Spinal cord (tissue), 10 donors: ENCODE measurements around the gene DCAKD. TPM values are rescaled to one million over a fixed set of nuclear protein-coding genes. Genes with fewer than 3 reads are reported as not detected.

ENCODE experiments used
- DNase-seq, 6 donors: peaks; one replicate each; pipeline versions ENCODE4 v3.0.0 to v3.0.0-alpha.2; 2013 to 2015; ENCODE audit warnings: low spot score in 6 of 6, low read depth in 4 of 6
- H3K27ac ChIP-seq: one replicate; pipeline ENCODE4 v1.5.1; 2013; ENCODE audit warnings: low read depth, low read length, control low read depth
- H3K27me3 ChIP-seq: one replicate; pipeline ENCODE4 v1.6.1; 2013; ENCODE audit warnings: low read length; ENCODE audit not compliant: control insufficient read depth, insufficient read depth
- H3K36me3 ChIP-seq: one replicate; pipeline ENCODE4 v1.6.1; 2013; ENCODE audit warnings: low read length; ENCODE audit not compliant: control insufficient read depth, insufficient read depth
- H3K4me1 ChIP-seq: one replicate; pipeline ENCODE4 v1.6.1; 2013; ENCODE audit warnings: low read length; ENCODE audit not compliant: control insufficient read depth, insufficient read depth
- H3K4me3 ChIP-seq: one replicate; pipeline ENCODE4 v1.5.1; 2013; ENCODE audit warnings: low read depth, low read length, control low read depth
- H3K9me3 ChIP-seq: one replicate; pipeline ENCODE4 v1.6.1; 2013; ENCODE audit warnings: low read length; ENCODE audit not compliant: control insufficient read depth, insufficient read depth
- WGBS: methylation state at CpG from one replicate; pipeline ENCODE4 v1.1.5; 2013; ENCODE audit warnings: missing lambda C conversion rate; ENCODE audit not compliant: insufficient coverage; 5-methylcytosine and 5-hydroxymethylcytosine counted together
- polyA plus RNA-seq, 2 donors: library from polyadenylated mRNA; unstranded; fragments of 120-200 nt; gene quantifications; one replicate each; pipeline ENCODE4 v1.2.1, GENCODE V29; 2013; ENCODE audit not compliant: insufficient read length in 2 of 2
- total RNA-seq, 2 donors: library from RNA; depleted of rRNA in 1 of 2; stranded (reverse); fragments of 120-200 nt in 1 of 2; fragments of >200 nt in 1 of 2; gene quantifications; one replicate each; pipeline versions ENCODE4 v1.2.3 to v1.2.4, GENCODE V29; 2013 to 2014
- donor health status: healthy.

DCAKD gene
- total and polyA plus RNA-seq, 4 donors = 34.6 to 79.1 (median 59.3) TPM

DNA sequence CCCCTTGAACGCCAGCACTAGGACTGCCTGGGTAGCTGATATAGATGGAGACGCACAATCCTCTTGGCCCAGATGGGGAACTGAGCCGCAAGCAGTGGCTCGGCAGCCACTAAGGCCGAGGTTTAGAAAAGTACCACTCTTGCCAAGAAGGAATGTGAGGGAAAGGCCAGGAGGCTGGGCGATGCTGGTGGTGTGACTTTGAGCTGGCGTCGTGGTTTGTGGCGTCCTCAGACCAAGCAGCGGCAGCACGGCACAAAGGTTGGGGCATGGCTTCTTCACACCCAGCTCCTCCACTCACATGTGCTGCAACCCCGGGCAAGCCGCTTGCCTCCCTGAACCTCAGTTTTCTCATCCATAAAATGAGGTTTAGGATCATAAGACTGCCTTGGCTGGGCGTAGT is 15.6 kb downstream of the DCAKD start:
- DNase-seq = no peak
- no peaks in the 10 kb centered on the region for H3K27me3 ChIP-seq
- peaks cover 33% of the 10 kb centered on the region for H3K4me1 ChIP-seq
- no peak overlapping the region for H3K27ac ChIP-seq
- H3K4me3 ChIP-seq = no peak overlapping the region
- no peaks in the 10 kb centered on the region for H3K9me3 ChIP-seq
- peaks cover 57% of the 10 kb centered on the region for H3K36me3 ChIP-seq
- WGBS = 97% methylated on average over 11 of the region's 14 CpGs

GRCh38 chr17:45034599-45034998 is 16.8 kb downstream of the DCAKD start:
- no peak overlapping the region for H3K4me3 ChIP-seq
- DNase-seq = no peak
- 97% methylated on average over 14 of the region's 14 CpGs for WGBS
- H3K27me3 ChIP-seq = no peaks in the 10 kb centered on the region
- peaks cover 27% of the 10 kb centered on the region for H3K4me1 ChIP-seq
- no peak overlapping the region for H3K27ac ChIP-seq
- H3K9me3 ChIP-seq = no peaks in the 10 kb centered on the region
- H3K36me3 ChIP-seq = peaks cover 67% of the 10 kb centered on the region

- 91% methylated on average over 7 of the region's 9 CpGs for WGBS
- H3K27me3 ChIP-seq = no peaks in the 10 kb centered on the region
- no peak overlapping the region for H3K27ac ChIP-seq
- no peak for DNase-seq
- H3K9me3 ChIP-seq = no peaks in the 10 kb centered on the region
- peaks cover 78% of the 10 kb centered on the region for H3K36me3 ChIP-seq
- peaks cover 13% of the 10 kb centered on the region for H3K4me1 ChIP-seq
- H3K4me3 ChIP-seq = no peak overlapping the region
Measured at GRCh38 chr17:45032174-45032541, 19.3 kb downstream of the DCAKD start.

DNA sequence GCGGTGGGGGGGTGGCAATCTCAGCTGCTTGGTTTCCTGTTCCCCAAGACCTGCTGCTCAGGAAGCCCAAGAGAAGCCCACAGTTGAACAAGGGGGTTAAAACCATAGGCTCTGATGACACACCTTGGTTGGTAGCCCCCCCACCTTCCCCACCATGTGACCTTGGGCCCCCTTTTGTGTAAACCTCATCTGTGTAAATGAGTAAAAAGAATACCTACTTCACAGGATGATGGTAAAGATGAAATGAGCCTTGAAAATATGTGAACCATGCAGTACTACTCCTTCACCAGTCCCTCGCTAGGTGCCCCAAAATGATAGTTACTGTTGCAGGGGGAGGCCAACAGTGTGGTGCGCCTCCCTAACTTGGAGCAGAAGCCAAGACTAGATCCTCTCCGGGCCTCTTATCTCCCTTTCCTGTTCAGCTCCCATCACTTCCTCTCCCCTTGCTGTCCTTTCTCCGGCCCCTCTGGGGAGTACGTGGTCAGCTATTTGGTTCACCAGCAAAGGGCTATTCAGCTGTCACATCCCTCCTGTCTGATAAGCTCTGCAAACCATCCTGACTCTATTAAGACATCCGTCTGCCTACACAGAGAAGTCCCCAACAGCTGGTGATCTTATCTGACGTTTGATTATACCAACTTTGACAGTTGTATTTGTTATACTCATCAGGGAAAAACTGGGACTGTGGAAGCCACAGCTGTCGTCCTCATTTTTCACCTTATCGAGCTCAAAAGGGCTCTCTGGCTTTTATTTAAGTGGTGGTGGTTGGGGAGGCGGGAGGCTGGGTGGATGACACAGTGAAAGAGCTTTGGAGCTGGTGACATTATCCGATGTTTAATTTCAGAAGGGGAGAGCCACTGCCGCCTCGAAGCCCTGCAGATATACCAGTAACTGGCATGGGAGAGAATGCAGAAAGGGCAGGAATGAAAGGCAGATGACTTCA is 19.9 kb downstream of the DCAKD start:
- H3K36me3 ChIP-seq = peaks cover 84% of the 10 kb centered on the region
- H3K27me3 ChIP-seq = no peaks in the 10 kb centered on the region
- no peak overlapping the region for H3K4me3 ChIP-seq
- H3K4me1 ChIP-seq = peaks cover 8% of the 10 kb centered on the region
- no peaks in the 10 kb centered on the region for H3K9me3 ChIP-seq
- H3K27ac ChIP-seq = no peak overlapping the region
- no peak for DNase-seq
- 81% methylated on average over 11 of the region's 14 CpGs for WGBS

DNA sequence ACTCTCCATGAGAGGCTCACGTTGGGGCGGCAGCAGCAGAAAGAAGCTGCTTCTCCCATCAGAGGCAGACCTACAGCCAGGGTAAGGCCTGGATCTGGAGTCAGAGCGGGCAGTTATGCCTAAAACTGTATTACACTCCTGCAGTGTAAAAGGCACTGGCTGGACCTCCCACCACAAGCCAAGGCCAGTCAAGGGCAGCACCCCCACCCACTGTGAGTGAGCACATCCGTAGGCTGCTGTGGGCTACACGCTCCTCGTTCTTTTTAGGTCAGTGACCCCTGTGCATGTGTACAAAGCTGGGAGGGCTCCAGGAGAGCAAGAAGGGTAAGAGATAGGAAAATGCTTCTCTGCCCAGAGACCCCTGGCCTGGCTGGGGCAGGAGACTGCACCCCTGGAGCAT is 20.7 kb downstream of the DCAKD start:
- H3K4me3 ChIP-seq = no peak overlapping the region
- H3K27ac ChIP-seq = no peak overlapping the region
- 100% methylated on average over 3 of the region's 6 CpGs for WGBS
- peaks cover 84% of the 10 kb centered on the region for H3K36me3 ChIP-seq
- H3K27me3 ChIP-seq = no peaks in the 10 kb centered on the region
- no peaks in the 10 kb centered on the region for H3K9me3 ChIP-seq
- no peak for DNase-seq
- H3K4me1 ChIP-seq = peaks cover 4% of the 10 kb centered on the region

DNA sequence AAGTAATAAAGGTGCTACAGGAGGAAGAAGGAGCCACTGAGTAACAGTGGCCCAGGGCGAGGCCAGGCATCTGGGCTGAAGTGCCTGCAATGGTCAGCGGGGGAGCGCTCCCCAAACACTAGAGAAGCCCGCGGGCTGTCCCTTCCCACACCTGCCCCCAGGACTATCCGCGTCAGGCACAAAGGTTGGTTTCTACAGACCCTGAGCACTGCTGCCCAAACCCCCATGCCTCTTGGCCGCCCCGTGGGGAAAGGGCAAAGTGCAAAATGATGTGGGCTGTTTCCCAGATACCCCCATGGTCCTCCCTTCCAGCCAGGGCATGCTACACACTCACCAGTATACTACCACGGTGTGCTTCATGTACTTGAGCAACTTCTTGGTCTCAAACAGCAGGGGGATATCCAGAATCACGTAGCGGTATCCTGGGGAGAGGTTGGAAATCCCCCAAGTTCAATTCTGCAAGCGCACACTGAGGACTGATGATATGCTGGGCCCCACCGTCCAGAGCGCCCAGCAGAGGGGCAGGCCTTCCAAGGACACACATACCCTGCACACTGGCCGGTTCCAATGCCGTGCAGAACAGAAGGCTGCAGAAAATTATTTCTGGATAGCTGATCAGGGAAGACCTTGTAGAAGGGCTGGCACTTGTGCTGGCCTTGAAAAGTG is 21.5 kb downstream of the DCAKD start:
- no peak overlapping the region for H3K4me3 ChIP-seq
- DNase-seq = no peak
- 92% methylated on average over 15 of the region's 17 CpGs for WGBS
- peaks cover 76% of the 10 kb centered on the region for H3K36me3 ChIP-seq
- peaks cover 3% of the 10 kb centered on the region for H3K4me1 ChIP-seq
- no peak overlapping the region for H3K27ac ChIP-seq
- no peaks in the 10 kb centered on the region for H3K27me3 ChIP-seq
- H3K9me3 ChIP-seq = no peaks in the 10 kb centered on the region

DNA sequence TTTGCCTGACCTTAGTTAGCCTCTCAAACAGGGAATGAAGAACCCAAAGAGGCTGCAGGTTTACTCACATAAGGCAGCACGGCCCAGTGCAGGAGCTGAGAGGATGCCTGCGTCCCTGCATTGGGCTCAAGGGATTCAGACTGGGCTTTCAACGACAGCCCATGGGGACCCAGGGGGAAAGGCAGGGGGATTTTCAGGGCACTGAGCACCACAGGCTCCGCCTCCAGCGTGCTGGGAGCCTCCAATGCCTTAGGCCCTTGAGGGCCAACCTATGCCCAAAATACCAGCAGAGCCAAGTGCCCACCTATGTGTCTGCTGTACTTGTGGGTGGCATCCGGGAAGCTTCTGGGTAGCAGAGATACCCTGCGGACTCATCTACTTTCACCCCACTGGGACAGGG is 22.3 kb downstream of the DCAKD start:
- Histone ChIP-seq H3K36me3 (peaks cover 76% of the 10 kb centered on the region), H3K27ac (no peak overlapping the region), H3K4me1 (peaks cover 3% of the 10 kb centered on the region), H3K9me3 (no peaks in the 10 kb centered on the region), H3K4me3 (no peak overlapping the region), H3K27me3 (no peaks in the 10 kb centered on the region)
- 86% methylated on average over 7 of the region's 7 CpGs for WGBS
- DNase-seq = no peak

GRCh38 chr17:45022655-45023339 is 28.6 kb downstream of the DCAKD start:
- H3K4me3 ChIP-seq = no peak overlapping the region
- H3K36me3 ChIP-seq = peaks cover 45% of the 10 kb centered on the region
- WGBS = 76% methylated on average over 7 of the region's 13 CpGs
- peaks cover 5% of the 10 kb centered on the region for H3K27me3 ChIP-seq
- peak in 2 of 6 donors; percentile 67 to 72 for DNase-seq
- H3K9me3 ChIP-seq = no peaks in the 10 kb centered on the region
- peak overlapping the region; percentile 10 for H3K27ac ChIP-seq
- H3K4me1 ChIP-seq = peaks cover 50% of the 10 kb centered on the region

DNA sequence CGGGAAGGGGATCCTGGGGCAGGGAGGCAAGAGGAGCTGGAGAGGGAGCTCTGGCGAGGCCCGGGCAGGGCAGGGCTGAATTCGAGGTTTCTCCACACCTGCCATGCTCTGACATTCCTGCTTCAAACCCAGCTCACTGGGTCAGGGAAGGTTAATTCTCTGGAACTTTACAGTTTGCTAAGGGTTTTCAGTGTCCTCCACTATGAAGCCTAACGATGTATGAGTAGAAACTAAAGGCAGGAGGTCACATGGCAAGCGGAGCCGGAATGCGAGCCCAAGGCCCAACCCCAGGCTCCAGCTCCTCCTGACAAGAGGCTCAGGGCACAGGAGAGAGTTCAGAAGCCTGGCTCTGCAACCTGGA is 29.2 kb downstream of the DCAKD start:
- Histone ChIP-seq H3K9me3 (no peaks in the 10 kb centered on the region), H3K4me1 (peaks cover 52% of the 10 kb centered on the region), H3K4me3 (no peak overlapping the region), H3K36me3 (peaks cover 39% of the 10 kb centered on the region), H3K27ac (peak overlapping the region; percentile 10), H3K27me3 (peaks cover 5% of the 10 kb centered on the region)
- 63% methylated on average over 5 of the region's 8 CpGs for WGBS
- no peak for DNase-seq
